Measurements from ENCODE around the gene GYS1. TPM values are rescaled to one million over a fixed set of nuclear protein-coding genes. Genes with fewer than 3 reads are reported as not detected.
"Not testable (repeated sequence)": the region's sequence is repeated elsewhere in the genome, so short reads cannot be mapped to it uniquely, and the experiment has no call there.

GYS1 gene
- 45.7 TPM for total RNA-seq (ENCODE audit: unreplicated experiment)
- long read RNA-seq, transcript GYS1-202 (16 exons, 3,574 nt), result major isoform, 8 of 10 reads
- long read RNA-seq, partial matches to known transcripts, result 1 of 10 reads
- long read RNA-seq, other reads (novel, unspliced or antisense), result 1 of 10 reads

DNA sequence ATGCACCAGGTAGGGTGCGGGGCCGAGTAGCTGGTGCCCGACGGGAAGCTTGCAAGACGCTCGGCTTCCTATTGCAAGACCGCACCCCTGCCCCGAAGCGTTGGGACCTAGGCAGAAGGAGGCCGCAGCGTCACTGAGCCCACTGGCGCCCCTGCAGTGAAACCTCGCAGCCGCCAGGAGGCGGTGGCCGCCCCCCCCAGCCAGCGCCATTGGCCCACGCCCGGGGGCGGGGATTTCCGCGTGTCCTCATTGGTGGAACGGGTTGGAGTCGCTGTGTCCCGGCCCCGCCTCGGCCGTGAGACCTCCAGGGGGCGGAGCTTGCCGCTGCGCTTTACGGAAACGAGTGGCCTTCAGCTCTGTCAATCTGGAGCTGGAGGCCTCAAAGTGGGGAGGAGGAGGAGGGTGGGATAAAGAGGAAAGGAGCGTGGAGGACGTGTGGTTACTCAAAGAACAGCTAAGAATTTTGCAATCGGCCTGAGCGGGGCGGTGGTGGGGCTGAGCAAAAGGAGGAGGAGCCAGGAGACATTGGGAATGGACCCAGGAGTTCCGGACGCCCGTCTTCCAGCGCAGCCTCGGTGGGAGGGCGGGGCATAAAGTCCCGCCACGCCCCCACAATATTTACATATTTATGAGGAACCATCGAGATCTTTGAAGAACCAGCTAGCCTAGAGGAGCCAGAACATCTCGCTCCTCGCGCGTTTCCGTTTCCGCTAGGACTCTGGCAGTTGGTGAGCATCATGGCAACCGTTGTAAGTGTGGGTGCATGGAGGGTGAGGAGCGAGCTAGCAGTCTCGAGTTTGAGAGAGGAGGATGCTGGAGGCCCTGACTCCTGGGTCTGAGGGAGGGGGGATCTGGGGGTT lies at the start of gene GYS1, which contains the start of gene RUVBL2:
Gene GYS1, minus strand, starts transcription at position 135 of the 860 bp plus-strand sequence. CDS start 197 bp downstream, outside the sequence.
Gene RUVBL2, plus strand, starts transcription at position 713 of the 860 bp plus-strand sequence. Its CDS starts 25 bp downstream, at position 738.
- H3K4me3 Mint-ChIP-seq (ENCODE audit: unreplicated experiment), result peak within 1 kb of the TSS; percentile 99
- peak; percentile 99 for DNase-seq (ENCODE audit: low spot score)
- H3K4me1 Mint-ChIP-seq (ENCODE audit: unreplicated experiment), result peaks cover 33% of the 10 kb centered on the region
- peaks cover 10% of the 10 kb centered on the region for H3K36me3 Mint-ChIP-seq (ENCODE audit: low read depth, unreplicated experiment)
- H3K27me3 Mint-ChIP-seq (ENCODE audit: unreplicated experiment), result peaks cover 13% of the 10 kb centered on the region
- TF ChIP-seq, protein P1, sequence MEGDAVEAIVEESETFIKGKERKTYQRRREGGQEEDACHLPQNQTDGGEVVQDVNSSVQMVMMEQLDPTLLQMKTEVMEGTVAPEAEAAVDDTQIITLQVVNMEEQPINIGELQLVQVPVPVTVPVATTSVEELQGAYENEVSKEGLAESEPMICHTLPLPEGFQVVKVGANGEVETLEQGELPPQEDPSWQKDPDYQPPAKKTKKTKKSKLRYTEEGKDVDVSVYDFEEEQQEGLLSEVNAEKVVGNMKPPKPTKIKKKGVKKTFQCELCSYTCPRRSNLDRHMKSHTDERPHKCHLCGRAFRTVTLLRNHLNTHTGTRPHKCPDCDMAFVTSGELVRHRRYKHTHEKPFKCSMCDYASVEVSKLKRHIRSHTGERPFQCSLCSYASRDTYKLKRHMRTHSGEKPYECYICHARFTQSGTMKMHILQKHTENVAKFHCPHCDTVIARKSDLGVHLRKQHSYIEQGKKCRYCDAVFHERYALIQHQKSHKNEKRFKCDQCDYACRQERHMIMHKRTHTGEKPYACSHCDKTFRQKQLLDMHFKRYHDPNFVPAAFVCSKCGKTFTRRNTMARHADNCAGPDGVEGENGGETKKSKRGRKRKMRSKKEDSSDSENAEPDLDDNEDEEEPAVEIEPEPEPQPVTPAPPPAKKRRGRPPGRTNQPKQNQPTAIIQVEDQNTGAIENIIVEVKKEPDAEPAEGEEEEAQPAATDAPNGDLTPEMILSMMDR (IDR thresholded peaks at IDR 0.05; ENCODE audit: unreplicated experiment), result peak; percentile 92
- no peaks in the 10 kb centered on the region for H3K9me3 Mint-ChIP-seq (ENCODE audit: unreplicated experiment)
- H3K27ac Mint-ChIP-seq (ENCODE audit: unreplicated experiment), result peak within 1 kb of the TSS; percentile 97

DNA sequence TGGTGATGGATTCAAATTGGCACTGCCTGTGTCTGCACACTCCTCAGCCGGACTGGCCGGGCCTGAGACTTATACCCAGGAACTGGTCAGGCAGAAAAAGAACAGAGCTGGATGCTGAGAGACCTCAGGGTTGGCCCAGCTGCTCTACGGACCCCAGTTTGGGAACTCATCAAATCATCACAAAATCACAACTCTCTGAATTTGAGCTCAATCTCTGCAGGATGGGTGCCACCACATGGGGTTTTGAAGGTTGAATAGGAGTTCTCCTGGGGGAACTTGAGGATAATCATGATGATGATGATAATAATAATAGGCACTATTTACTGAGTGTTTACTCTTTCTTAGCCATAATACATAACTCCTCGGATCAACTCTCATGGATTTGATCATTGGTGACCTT lies 49.6 kb upstream of the GYS1 start:
- not testable (repeated sequence) for H3K36me3 Mint-ChIP-seq (ENCODE audit: low read depth, unreplicated experiment); H3K27me3 Mint-ChIP-seq (ENCODE audit: unreplicated experiment); DNase-seq (ENCODE audit: low spot score); H3K4me1 Mint-ChIP-seq (ENCODE audit: unreplicated experiment); H3K4me3 Mint-ChIP-seq (ENCODE audit: unreplicated experiment); H3K27ac Mint-ChIP-seq (ENCODE audit: unreplicated experiment); H3K9me3 Mint-ChIP-seq (ENCODE audit: unreplicated experiment)

DNA sequence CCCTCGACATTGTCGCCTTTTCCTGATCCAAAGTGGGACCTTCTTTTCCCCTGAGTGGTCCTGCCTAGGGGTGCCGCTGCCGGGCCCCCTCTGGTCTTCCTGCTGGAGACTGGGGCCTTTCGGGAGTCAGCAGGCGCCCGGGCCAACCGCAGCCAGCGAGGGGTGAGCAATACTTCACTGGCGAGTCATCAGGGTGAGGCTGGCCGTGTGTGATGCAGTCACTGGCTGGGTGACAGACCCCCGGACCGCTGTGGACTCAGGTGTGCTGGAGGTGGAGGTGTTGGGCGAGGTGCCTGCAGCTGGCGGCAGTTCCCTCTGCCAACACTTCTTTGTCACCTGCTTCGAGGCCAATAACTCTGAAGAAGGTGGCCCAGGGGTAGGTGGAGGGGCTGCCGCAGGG lies 49.1 kb upstream of the GYS1 start:
- Mint-ChIP-seq H3K4me3 (ENCODE audit: unreplicated experiment) (no peak overlapping the region), H3K27me3 (ENCODE audit: unreplicated experiment) (peaks cover 5% of the 10 kb centered on the region), H3K9me3 (ENCODE audit: unreplicated experiment) (no peaks in the 10 kb centered on the region), H3K4me1 (ENCODE audit: unreplicated experiment) (no peaks in the 10 kb centered on the region), H3K36me3 (ENCODE audit: low read depth, unreplicated experiment) (no peaks in the 10 kb centered on the region), H3K27ac (ENCODE audit: unreplicated experiment) (no peak overlapping the region)
- no peak for DNase-seq (ENCODE audit: low spot score)
- TF ChIP-seq, protein P1 (IDR thresholded peaks at IDR 0.05; ENCODE audit: unreplicated experiment), result no peak

- H3K4me3 Mint-ChIP-seq (ENCODE audit: unreplicated experiment), result not testable (repeated sequence)
- H3K27me3 Mint-ChIP-seq (ENCODE audit: unreplicated experiment), result peaks cover 13% of the 10 kb centered on the region
Observed at GRCh38 chr19:49039736-49040135, 46.6 kb upstream of the GYS1 start.

DNA sequence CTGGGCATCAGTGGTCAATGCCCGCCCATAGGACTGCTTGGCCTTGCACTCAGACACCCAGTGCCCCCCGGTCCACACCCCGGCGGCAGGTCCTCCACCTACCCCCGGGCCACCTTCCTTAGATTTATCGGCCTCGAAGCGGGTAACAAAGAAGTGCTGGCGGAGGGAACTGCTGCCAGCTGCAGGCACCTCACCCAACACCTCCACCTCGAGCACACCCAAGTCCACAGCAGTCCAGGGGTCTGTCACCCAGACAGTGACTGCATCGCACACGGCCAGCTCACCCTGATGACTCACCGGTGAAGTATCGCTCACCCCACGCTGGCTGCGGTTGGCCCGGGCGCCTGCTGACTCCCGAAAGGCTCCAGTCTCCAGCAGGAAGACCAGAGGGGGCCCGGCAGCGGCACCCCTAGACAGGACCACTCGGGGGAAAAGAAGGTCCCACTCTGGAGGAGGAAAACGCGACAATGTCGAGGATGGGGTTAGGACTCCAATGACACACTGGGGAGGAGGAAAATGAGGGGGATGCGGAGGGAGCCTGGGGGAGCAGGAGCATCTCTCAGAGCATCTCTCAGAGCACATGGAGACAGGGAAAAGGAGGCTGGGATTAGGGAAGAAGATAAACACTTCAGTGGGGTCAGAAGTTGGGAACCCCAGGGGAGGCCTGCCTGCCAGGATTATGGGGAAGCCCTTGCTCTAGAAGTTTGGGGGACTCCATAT lies 45.6 kb upstream of the GYS1 start:
- H3K27me3 Mint-ChIP-seq (ENCODE audit: unreplicated experiment), result peaks cover 13% of the 10 kb centered on the region
- not testable (repeated sequence) for H3K4me1 Mint-ChIP-seq (ENCODE audit: unreplicated experiment); H3K9me3 Mint-ChIP-seq (ENCODE audit: unreplicated experiment); H3K36me3 Mint-ChIP-seq (ENCODE audit: low read depth, unreplicated experiment); H3K27ac Mint-ChIP-seq (ENCODE audit: unreplicated experiment); DNase-seq (ENCODE audit: low spot score); H3K4me3 Mint-ChIP-seq (ENCODE audit: unreplicated experiment)

More at GRCh38 chr19:49039736-49040135, 46.6 kb upstream of the GYS1 start:
- H3K4me1 Mint-ChIP-seq (ENCODE audit: unreplicated experiment); H3K27ac Mint-ChIP-seq (ENCODE audit: unreplicated experiment); DNase-seq (ENCODE audit: low spot score); H3K9me3 Mint-ChIP-seq (ENCODE audit: unreplicated experiment); H3K36me3 Mint-ChIP-seq (ENCODE audit: low read depth, unreplicated experiment): not testable (repeated sequence)

DNA sequence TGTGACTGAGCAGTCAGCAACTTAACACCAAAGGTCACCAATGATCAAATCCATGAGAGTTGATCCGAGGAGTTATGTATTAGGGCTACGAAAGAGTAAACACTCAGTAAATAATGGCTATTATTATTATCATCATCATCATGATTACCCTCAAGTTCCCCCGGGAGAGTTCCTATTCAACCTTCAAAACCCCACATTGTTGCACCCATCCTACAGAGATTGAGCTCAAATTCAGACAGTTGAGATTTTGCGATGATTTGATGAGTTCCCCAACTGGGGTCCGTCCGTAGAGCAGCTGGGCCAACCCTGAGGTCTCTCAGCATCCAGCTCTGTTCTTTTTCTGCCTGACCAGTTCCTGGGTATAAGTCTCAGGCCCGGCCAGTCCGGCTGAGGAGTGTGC lies 45.0 kb upstream of the GYS1 start:
- not testable (repeated sequence) for H3K27ac Mint-ChIP-seq (ENCODE audit: unreplicated experiment); H3K4me1 Mint-ChIP-seq (ENCODE audit: unreplicated experiment)
- peaks cover 13% of the 10 kb centered on the region for H3K27me3 Mint-ChIP-seq (ENCODE audit: unreplicated experiment)

More for the DNA sequence above, 45.0 kb upstream of the GYS1 start:
- not testable (repeated sequence) for H3K9me3 Mint-ChIP-seq (ENCODE audit: unreplicated experiment); H3K4me3 Mint-ChIP-seq (ENCODE audit: unreplicated experiment); H3K36me3 Mint-ChIP-seq (ENCODE audit: low read depth, unreplicated experiment); DNase-seq (ENCODE audit: low spot score)

Measured in endothelial cell (in vitro differentiated cells).